ENCODE measurements around the gene VWC2L.

- TF ChIP-seq, protein P1, sequence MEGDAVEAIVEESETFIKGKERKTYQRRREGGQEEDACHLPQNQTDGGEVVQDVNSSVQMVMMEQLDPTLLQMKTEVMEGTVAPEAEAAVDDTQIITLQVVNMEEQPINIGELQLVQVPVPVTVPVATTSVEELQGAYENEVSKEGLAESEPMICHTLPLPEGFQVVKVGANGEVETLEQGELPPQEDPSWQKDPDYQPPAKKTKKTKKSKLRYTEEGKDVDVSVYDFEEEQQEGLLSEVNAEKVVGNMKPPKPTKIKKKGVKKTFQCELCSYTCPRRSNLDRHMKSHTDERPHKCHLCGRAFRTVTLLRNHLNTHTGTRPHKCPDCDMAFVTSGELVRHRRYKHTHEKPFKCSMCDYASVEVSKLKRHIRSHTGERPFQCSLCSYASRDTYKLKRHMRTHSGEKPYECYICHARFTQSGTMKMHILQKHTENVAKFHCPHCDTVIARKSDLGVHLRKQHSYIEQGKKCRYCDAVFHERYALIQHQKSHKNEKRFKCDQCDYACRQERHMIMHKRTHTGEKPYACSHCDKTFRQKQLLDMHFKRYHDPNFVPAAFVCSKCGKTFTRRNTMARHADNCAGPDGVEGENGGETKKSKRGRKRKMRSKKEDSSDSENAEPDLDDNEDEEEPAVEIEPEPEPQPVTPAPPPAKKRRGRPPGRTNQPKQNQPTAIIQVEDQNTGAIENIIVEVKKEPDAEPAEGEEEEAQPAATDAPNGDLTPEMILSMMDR (IDR thresholded peaks at IDR 0.05), result no peak
- TF ChIP-seq POLR2A (IDR thresholded peaks at IDR 0.05) (no peak), POLR2AphosphoS5 (IDR thresholded peaks at IDR 0.05) (no peak), EP300 (IDR thresholded peaks at IDR 0.05) (no peak)
These were observed 135.2 kb downstream of the VWC2L start for GRCh38 chr2:214545898-214546542.
